ENCODE data around the gene ADCY2. TPM values are rescaled to one million over a fixed set of nuclear protein-coding genes. Genes with fewer than 3 reads are reported as not detected.

ADCY2 gene
- total RNA-seq, 4 donors from 2014 or later = 4.8 to 9.1 (median 5.7) TPM

GRCh38 chr5:7537573-7537972, 141.6 kb downstream of the ADCY2 start:
- H3K36me3 ChIP-seq = no peaks in the 10 kb centered on the region
- 86% methylated on average over 2 of the region's 2 CpGs for WGBS
- H3K9me3 ChIP-seq = no peaks in the 10 kb centered on the region
- no peaks in the 10 kb centered on the region for H3K4me1 ChIP-seq
- peak; percentile 78 for DNase-seq (ENCODE audit: extremely low spot score)
- H3K4me3 ChIP-seq = no peak overlapping the region
- intact Hi-C loops (cut with DNase I) = no loop called here
- H3K27me3 ChIP-seq = no peaks in the 10 kb centered on the region
- H3K27ac ChIP-seq (replicated peaks in 1 of 4) = no peak overlapping the region
- TF ChIP-seq CTCF (IDR thresholded peaks at IDR 0.05) (no peak), POLR2A (IDR thresholded peaks at IDR 0.05; ENCODE audit: low read depth) (no peak), POLR2AphosphoS5 (IDR thresholded peaks at IDR 0.05) (no peak)

GRCh38 chr5:7539571-7539970, 143.6 kb downstream of the ADCY2 start:
- WGBS = 92% methylated on average over 5 of the region's 5 CpGs
- H3K4me3 ChIP-seq = no peak overlapping the region
- H3K36me3 ChIP-seq = no peaks in the 10 kb centered on the region
- H3K9me3 ChIP-seq = no peaks in the 10 kb centered on the region
- TF ChIP-seq POLR2A (IDR thresholded peaks at IDR 0.05; ENCODE audit: low read depth) (no peak), EP300 (IDR thresholded peaks at IDR 0.05) (no peak)
- H3K4me1 ChIP-seq = no peaks in the 10 kb centered on the region
- DNase-seq (ENCODE audit: extremely low spot score) = peak; percentile 62
- no peak overlapping the region for H3K27ac ChIP-seq (replicated peaks in 1 of 4)
- H3K27me3 ChIP-seq = no peaks in the 10 kb centered on the region
- intact Hi-C loops (cut with DNase I) = no loop called here

GRCh38 chr5:7540736-7541485, 145.0 kb downstream of the ADCY2 start:
- no peak overlapping the region for H3K27ac ChIP-seq (replicated peaks in 1 of 4)
- no peak overlapping the region for H3K4me3 ChIP-seq
- WGBS = 63% methylated on average over 9 of the region's 9 CpGs
- intact Hi-C loops (cut with DNase I) = no loop called here
- no peaks in the 10 kb centered on the region for H3K36me3 ChIP-seq
- no peaks in the 10 kb centered on the region for H3K4me1 ChIP-seq
- peak; percentile 60 for DNase-seq (ENCODE audit: extremely low spot score)
- no peaks in the 10 kb centered on the region for H3K9me3 ChIP-seq
- TF ChIP-seq EP300 (IDR thresholded peaks at IDR 0.05) = no peak
- TF ChIP-seq CTCF (IDR thresholded peaks at IDR 0.05) = no peak
- no peak for TF ChIP-seq POLR2AphosphoS5 (IDR thresholded peaks at IDR 0.05)
- no peak for TF ChIP-seq POLR2A (IDR thresholded peaks at IDR 0.05; ENCODE audit: low read depth)
- H3K27me3 ChIP-seq = no peaks in the 10 kb centered on the region

- Histone ChIP-seq H3K4me3 (no peak overlapping the region), H3K36me3 (no peaks in the 10 kb centered on the region), H3K27ac (replicated peaks in 1 of 4) (no peak overlapping the region), H3K4me1 (no peaks in the 10 kb centered on the region), H3K9me3 (no peaks in the 10 kb centered on the region), H3K27me3 (no peaks in the 10 kb centered on the region)
- WGBS = 80% methylated on average over 2 of the region's 2 CpGs
- no peak for TF ChIP-seq CTCF (IDR thresholded peaks at IDR 0.05)
- no peak for TF ChIP-seq EP300 (IDR thresholded peaks at IDR 0.05)
- no peak for TF ChIP-seq POLR2A (IDR thresholded peaks at IDR 0.05; ENCODE audit: low read depth)
- no peak for TF ChIP-seq POLR2AphosphoS5 (IDR thresholded peaks at IDR 0.05)
- peak; percentile 55 for DNase-seq (ENCODE audit: extremely low spot score)
- intact Hi-C loops (cut with DNase I) = no loop called here
These were observed 146.0 kb downstream of the ADCY2 start for GRCh38 chr5:7541898-7542297.

GRCh38 chr5:7546555-7546954, 150.6 kb downstream of the ADCY2 start:
- Histone ChIP-seq H3K36me3 (no peaks in the 10 kb centered on the region), H3K4me1 (no peaks in the 10 kb centered on the region), H3K4me3 (no peak overlapping the region), H3K27me3 (no peaks in the 10 kb centered on the region), H3K27ac (replicated peaks in 1 of 4) (no peak overlapping the region), H3K9me3 (no peaks in the 10 kb centered on the region)
- 83% methylated on average over 6 of the region's 6 CpGs for WGBS
- no peak for TF ChIP-seq CTCF (IDR thresholded peaks at IDR 0.05)
- no peak for TF ChIP-seq POLR2A (IDR thresholded peaks at IDR 0.05; ENCODE audit: low read depth)
- no peak for TF ChIP-seq POLR2AphosphoS5 (IDR thresholded peaks at IDR 0.05)
- TF ChIP-seq EP300 (IDR thresholded peaks at IDR 0.05) = no peak
- DNase-seq (ENCODE audit: extremely low spot score) = peak; percentile 62
- intact Hi-C loops (cut with DNase I) = no loop called here
